AG09319 (cell line): ENCODE data around the gene GATD1.
A peak's percentile ranks its signal among the peaks of the same experiment; 100 is the strongest.

Experiments used
- DNase-seq: peaks from one replicate; pipeline ENCODE4 v3.0.0-alpha.2; 2010; ENCODE audit warnings: low read depth; ENCODE audit errors: extremely low read depth
- TF ChIP-seq, protein P1 (sequence below): IDR thresholded peaks from 2 replicates; pipeline ENCODE4 v1.5.1; 2011; ENCODE audit warnings: low read depth, mild to moderate bottlenecking, inconsistent platforms, low read length, moderate library complexity

Gene GATD1

DNA sequence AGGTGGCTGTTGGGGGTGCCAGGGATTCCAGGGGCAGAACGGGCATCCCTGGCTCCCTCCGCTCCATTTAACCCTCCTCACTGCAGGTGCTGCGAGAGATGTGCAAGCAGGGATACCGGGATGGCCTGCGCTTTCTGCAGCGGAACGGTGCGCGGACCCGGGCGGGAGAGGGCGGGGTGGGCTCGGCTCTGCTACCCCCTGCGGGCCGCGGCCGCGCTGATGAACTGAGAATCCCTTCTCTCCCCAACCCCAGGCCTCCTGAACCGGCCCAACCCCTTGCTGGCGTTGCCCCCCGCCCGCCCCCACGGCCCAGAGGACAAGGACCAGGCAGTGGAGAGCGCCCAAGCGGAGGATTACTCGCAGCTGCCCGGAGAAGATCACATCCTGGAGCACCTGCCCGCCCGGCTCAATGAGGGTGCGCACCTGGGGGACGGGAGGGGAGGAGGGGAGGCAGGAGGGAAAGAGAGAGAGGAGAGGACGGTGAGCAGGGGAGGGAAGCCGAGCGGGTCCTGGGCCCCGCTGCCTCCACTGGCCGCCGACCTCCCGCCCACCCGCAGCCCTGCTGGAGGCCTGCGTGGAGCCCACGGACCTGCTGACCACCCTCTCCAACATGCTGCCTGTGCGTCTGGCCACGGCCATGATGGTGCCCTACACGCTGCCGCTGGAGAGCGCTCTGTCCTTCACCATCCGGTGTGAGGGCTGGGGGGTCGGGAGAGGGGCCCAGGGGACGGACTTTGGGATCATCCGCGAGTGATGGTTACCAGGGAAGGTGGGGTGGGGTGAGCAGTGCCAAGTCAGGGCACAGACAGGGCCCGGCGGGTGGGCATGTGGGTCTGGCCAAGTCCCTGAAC is 46.4 kb upstream of the GATD1 start:
- no peak for DNase-seq
- TF ChIP-seq, protein P1, sequence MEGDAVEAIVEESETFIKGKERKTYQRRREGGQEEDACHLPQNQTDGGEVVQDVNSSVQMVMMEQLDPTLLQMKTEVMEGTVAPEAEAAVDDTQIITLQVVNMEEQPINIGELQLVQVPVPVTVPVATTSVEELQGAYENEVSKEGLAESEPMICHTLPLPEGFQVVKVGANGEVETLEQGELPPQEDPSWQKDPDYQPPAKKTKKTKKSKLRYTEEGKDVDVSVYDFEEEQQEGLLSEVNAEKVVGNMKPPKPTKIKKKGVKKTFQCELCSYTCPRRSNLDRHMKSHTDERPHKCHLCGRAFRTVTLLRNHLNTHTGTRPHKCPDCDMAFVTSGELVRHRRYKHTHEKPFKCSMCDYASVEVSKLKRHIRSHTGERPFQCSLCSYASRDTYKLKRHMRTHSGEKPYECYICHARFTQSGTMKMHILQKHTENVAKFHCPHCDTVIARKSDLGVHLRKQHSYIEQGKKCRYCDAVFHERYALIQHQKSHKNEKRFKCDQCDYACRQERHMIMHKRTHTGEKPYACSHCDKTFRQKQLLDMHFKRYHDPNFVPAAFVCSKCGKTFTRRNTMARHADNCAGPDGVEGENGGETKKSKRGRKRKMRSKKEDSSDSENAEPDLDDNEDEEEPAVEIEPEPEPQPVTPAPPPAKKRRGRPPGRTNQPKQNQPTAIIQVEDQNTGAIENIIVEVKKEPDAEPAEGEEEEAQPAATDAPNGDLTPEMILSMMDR = no peak

DNA sequence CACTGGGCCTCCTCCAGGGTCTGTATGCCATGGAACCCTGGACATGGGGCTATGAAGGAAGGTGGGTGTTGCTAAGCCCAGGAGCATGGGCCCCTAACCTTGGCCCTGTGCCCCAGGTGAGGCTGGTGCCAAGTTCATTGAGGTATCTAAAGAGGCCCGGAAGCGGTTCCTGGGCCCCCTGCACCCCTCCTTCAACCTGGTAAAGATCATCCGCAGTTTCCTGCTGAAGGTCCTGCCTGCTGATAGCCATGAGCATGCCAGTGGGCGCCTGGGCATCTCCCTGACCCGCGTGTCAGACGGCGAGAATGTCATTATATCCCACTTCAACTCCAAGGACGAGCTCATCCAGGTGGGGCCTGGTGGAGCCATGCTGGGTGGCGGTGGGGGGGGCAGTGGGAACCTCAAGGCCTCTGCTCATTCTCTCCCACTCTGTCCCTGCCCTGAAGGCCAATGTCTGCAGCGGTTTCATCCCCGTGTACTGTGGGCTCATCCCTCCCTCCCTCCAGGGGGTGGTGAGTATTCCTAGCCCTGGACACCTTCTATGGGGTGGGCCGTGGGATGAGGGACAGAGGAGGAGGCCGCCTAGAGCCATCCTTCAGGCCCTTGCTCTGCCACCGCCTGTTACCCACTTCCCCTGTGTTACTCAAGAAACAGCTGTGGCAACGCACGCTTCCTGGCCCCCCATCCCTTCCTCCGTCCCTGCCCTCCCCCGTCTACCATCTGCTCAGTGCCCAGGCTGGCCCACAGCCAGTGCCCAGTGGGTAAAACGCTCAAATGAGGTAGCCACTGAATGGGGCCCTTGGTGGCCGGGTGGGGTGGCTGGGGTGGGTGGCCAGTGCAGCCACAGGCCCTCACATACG is 44.5 kb upstream of the GATD1 start:
- no peak for DNase-seq
- TF ChIP-seq, protein P1 = no peak

DNA sequence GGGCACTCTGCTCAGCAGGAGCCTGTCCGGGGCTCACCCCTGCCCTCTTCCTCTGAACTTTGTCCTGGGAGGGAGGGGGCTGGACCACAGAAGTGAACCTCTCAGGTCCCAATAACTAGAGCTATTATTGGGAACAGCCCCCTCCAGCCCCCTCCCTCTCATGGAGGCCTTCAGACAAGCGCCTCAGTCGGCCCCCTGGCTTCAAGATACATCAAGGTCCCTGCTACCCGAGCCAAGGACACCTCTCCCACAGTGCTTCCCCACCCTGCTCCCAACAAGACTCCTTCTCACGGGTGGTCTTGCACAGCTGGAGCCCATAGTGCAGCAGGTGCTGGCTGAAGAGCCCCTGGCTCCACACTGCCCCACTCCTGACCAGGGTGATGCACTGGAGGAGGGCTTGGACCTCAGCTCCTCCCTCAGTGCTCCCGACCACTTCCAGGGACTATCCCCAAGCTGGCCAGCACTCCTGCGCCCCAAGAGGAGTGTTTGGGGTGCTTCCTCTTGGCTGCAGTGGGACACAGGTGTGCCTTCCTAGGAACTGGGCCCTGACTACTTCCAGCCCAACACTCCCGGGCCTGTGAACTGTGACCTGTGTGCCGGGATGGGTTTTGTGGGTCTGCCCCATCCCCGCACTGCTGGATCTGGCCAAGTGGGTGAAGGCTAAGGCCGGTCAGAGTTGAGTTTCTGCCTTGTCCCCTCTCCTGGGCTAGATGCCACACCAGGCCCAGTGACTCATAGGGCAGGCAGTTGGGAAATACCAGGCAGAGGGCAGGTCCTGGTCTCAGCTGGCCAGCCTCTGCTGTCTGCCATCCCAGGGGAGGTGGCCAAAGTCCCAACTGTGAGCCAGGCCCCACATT is 43.6 kb upstream of the GATD1 start:
- TF ChIP-seq, protein P1 = no peak
- DNase-seq = no peak

DNA sequence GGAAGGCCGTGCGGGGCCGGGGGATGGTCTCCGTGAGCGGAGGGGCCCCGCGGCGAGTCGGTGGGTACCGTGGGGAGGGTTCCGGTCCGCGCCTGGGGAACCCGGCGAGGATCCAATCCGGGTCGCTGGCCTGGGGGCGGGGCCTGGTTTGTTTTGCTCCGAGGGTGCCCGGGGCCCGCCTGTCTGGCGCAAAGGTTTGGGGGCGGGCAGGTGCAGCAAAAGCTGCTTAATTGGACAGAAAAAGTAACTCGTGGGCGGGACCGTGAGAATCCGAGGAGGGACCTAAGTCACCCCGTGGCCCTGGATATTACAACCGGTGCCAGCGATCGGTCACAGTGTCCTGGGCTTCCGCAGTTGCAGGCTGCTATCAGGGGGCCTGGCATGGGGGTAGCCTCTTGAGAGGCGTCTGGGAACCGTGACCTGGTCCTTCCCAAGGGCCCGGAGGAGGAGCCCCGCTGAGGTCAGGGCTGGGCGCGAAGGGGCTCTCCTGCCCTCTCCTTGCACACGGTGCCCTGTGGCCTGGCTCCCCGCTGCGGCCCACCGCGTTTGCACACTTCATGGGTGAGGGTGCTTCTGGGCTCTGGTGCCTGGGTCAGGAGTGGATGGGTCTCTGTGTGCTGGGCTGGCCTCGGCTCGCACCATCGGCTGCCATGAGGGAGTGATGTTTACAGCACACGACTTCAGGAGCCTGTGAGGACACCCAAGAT is 42.8 kb upstream of the GATD1 start:
- no peak for DNase-seq
- TF ChIP-seq, protein P1 = no peak

DNA sequence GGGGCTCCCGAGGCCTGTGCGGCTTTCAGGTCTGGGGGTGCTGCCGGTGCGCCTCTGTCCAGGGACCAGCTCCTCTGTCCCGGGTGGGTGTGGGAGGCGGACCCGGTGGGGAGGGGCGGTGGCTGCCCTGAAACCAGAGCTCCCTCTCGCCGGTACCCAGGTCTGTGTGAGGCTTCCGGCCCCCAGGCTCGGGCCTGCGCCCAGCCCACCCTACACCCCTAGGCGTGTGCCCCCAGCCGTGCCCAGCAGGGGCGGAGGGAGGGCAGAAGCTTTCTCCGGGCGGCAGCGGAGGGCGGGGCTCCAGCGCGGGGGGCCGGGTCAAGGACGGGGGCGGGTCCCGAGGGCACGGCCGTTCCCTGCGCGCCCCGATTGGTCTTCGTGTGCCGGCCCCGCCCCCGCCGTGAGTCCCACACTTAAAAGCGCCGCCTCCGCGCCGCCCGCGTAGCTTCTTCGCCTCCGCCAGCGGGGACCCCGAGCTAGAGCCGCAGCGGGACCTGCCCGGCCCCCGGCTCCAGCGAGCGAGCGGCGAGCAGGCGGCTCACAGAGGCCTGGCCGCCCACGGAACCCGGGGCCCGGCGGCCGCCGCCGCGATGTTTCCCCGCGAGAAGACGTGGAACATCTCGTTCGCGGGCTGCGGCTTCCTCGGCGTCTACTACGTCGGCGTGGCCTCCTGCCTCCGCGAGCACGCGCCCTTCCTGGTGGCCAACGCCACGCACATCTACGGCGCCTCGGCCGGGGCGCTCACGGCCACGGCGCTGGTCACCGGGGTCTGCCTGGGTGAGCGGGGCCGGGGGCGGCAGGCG is 42.0 kb upstream of the GATD1 start:
- TF ChIP-seq, protein P1 = no peak
- DNase-seq = peak; percentile 56
